Smooth muscle cell (in vitro differentiated cells): ENCODE data around the gene MKNK1. TPM values are rescaled to one million over a fixed set of nuclear protein-coding genes. Genes with fewer than 3 reads are reported as not detected.

Source experiments
- DNase-seq: peaks from one replicate; lab custom pipeline; 2025; ENCODE audit not compliant: unreplicated experiment; lab: John Stamatoyannopoulos, UW
- H2AFZ ChIP-seq: fragments of 200-600 bp; sonication (generic); 2 replicates; pipeline ENCODE4 v1.6.0; 2016; ENCODE audit warnings: antibody characterized with exemption, low read depth, mild to moderate bottlenecking
- H3F3A ChIP-seq: fragments of 200-600 bp; sonication (generic); 2 replicates; pipeline ENCODE4 v1.6.0; 2017; ENCODE audit warnings: antibody characterized with exemption, low read depth
- H3K27ac ChIP-seq: fragments of 200-600 bp; sonication (generic); 2 replicates; pipeline ENCODE4 v1.5.1; 2016; ENCODE audit warnings: low read depth, mild to moderate bottlenecking
- H3K27me3 ChIP-seq: fragments of 200-600 bp; sonication (generic); 2 replicates; pipeline ENCODE4 v1.6.1; 2016; ENCODE audit warnings: low read depth, mild to moderate bottlenecking
- H3K36me3 ChIP-seq: fragments of 200-600 bp; sonication (generic); 2 replicates; pipeline ENCODE4 v1.5.1; 2016; ENCODE audit warnings: low read depth
- H3K4me1 ChIP-seq: fragments of 200-600 bp; sonication (generic); 2 replicates; pipeline ENCODE4 v1.5.1; 2016; ENCODE audit warnings: low read depth
- H3K4me2 ChIP-seq: fragments of 200-600 bp; sonication (generic); 2 replicates; pipeline ENCODE4 v1.6.0; 2016; ENCODE audit warnings: mild to moderate bottlenecking
- H3K4me3 ChIP-seq: fragments of 200-600 bp; sonication (generic); 2 replicates; pipeline ENCODE4 v1.5.1; 2016; ENCODE audit warnings: mild to moderate bottlenecking
- H3K79me2 ChIP-seq: fragments of 200-600 bp; sonication (generic); 2 replicates; pipeline ENCODE4 v1.6.0; 2016; ENCODE audit warnings: low read depth, mild to moderate bottlenecking
- H3K9ac ChIP-seq: fragments of 200-600 bp; sonication (generic); 2 replicates; pipeline ENCODE4 v1.6.0; 2016; ENCODE audit warnings: low read depth
- H3K9me3 ChIP-seq: fragments of 200-600 bp; sonication (generic); replicated peaks from 2 replicates; pipeline ENCODE4 v1.5.1; 2016; ENCODE audit warnings: low read depth
- H4K20me1 ChIP-seq: fragments of 200-600 bp; sonication (generic); 2 replicates; pipeline ENCODE4 v1.6.0; 2016; ENCODE audit warnings: low read depth
- WGBS: methylation state at CpG from one replicate; pipeline ENCODE4 v1.1.7; 2016; ENCODE audit warnings: low lambda C conversion rate; 5-methylcytosine and 5-hydroxymethylcytosine counted together
- polyA plus RNA-seq: library from polyadenylated mRNA; unstranded; fragments of >200 nt; fragmentation: Nextera tagmentation; extraction: Ambion mirVana; gene quantifications from 2 replicates; pipeline ENCODE4 v1.2.1, GENCODE V29; 2016
- total RNA-seq: library from RNA; depleted of rRNA; stranded (reverse); fragments of >200 nt; gene quantifications from 2 replicates; pipeline ENCODE4 v1.2.3, GENCODE V29; 2014
- TF ChIP-seq, protein P1 (sequence below): fragments of 200-600 bp; sonication (generic); IDR thresholded peaks from 2 replicates; pipeline ENCODE4 v1.5.1; 2017; ENCODE audit warnings: borderline replicate concordance, mild to moderate bottlenecking, antibody characterized with exemption; ENCODE audit not compliant: insufficient read depth, poor library complexity, severe bottlenecking

Gene MKNK1
- total and polyA plus RNA-seq, 2 experiments from 2014 or later = 11.7 to 18.7 TPM

DNA sequence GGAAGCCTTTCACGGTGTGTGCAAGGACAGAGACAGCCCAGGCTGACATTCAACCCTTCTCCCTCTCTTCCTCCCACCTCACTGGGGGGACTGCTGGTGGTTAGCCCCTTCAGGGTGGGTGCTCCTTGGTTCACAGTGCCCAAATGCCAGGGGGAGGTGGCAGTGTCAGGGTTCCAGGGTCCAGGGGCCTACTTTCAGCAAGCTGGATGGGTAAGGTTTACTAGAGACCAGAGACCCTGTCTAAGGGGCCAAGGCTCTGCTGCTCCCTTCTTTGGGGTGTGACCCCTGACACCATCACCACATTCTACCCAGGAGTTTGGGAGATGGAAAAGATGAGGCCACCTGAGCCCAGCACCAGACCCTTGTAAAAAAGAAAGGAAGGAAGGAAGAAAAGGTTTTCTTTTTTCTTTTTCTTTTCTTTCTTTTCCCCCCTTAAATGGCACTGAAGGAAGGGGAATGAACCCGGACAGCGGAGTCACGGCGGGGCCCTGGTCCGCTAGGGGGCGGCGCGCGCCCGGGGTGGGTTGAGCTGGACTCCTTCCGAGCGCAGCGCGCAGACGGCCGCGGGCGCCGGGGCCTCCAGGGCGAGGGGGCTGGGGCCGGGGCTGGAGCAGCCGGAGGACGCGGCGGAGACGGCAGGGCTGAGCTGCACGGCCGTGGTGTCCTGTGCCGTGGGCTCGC is 71.4 kb downstream of the MKNK1 start:
- peaks cover 78% of the 10 kb centered on the region for H3K27me3 ChIP-seq
- TF ChIP-seq, protein P1, sequence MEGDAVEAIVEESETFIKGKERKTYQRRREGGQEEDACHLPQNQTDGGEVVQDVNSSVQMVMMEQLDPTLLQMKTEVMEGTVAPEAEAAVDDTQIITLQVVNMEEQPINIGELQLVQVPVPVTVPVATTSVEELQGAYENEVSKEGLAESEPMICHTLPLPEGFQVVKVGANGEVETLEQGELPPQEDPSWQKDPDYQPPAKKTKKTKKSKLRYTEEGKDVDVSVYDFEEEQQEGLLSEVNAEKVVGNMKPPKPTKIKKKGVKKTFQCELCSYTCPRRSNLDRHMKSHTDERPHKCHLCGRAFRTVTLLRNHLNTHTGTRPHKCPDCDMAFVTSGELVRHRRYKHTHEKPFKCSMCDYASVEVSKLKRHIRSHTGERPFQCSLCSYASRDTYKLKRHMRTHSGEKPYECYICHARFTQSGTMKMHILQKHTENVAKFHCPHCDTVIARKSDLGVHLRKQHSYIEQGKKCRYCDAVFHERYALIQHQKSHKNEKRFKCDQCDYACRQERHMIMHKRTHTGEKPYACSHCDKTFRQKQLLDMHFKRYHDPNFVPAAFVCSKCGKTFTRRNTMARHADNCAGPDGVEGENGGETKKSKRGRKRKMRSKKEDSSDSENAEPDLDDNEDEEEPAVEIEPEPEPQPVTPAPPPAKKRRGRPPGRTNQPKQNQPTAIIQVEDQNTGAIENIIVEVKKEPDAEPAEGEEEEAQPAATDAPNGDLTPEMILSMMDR = peak; percentile 60

DNA sequence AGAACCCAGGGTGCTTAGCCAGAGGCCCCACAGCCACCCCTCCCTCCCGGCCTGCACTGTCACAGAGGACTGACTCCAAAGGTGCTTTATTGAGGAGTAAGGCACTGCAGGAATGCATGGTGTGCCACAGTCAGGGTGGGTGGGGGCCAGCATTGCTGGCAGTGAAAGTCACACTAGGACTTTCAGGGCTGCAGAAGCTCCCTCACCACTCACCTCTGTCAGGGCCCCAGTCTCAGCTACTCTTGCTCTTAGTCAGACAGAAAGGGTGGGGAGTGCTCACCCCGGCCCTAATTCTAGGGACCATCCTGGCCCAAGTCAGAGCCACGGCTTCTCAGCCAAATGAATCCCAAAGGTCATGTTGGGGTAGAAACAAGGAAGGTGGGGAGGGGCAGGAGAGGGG is 72.0 kb downstream of the MKNK1 start:
- TF ChIP-seq, protein P1 = no peak

More for the DNA sequence above, 71.4 kb downstream of the MKNK1 start:
- peak overlapping the region; percentile 38 for H3K4me3 ChIP-seq
- peak overlapping the region; percentile 82 for H3K4me2 ChIP-seq
- DNase-seq = peak; percentile 35
- no peaks in the 10 kb centered on the region for H4K20me1 ChIP-seq
- no peaks in the 10 kb centered on the region for H3K4me1 ChIP-seq
- H2AFZ ChIP-seq = no peak overlapping the region
- no peaks in the 10 kb centered on the region for H3F3A ChIP-seq
- no peaks in the 10 kb centered on the region for H3K36me3 ChIP-seq
- H3K27ac ChIP-seq = no peak overlapping the region
- H3K9ac ChIP-seq = no peak overlapping the region
- H3K79me2 ChIP-seq = no peaks in the 10 kb centered on the region
- WGBS = under 1% methylated on average over 29 of the region's 31 CpGs
- H3K9me3 ChIP-seq = no peaks in the 10 kb centered on the region

GRCh38 chr1:46530791-46531409 is 73.2 kb downstream of the MKNK1 start:
- Histone ChIP-seq H3K27ac (no peak overlapping the region), H3K36me3 (no peaks in the 10 kb centered on the region), H3K4me2 (no peak overlapping the region), H3K79me2 (no peaks in the 10 kb centered on the region), H3F3A (no peaks in the 10 kb centered on the region), H3K9me3 (no peaks in the 10 kb centered on the region), H4K20me1 (no peaks in the 10 kb centered on the region), H2AFZ (no peak overlapping the region), H3K27me3 (peaks cover 88% of the 10 kb centered on the region), H3K4me1 (peaks cover 10% of the 10 kb centered on the region), H3K4me3 (no peak overlapping the region), H3K9ac (no peak overlapping the region)
- 46% methylated on average over 6 of the region's 6 CpGs for WGBS
- DNase-seq = no peak
- TF ChIP-seq, protein P1 = peak; percentile 15

More for the DNA sequence above, 72.0 kb downstream of the MKNK1 start:
- Histone ChIP-seq H3K4me1 (peaks cover 1% of the 10 kb centered on the region), H3K9me3 (no peaks in the 10 kb centered on the region), H3K9ac (no peak overlapping the region), H3K79me2 (no peaks in the 10 kb centered on the region), H3K36me3 (no peaks in the 10 kb centered on the region), H2AFZ (no peak overlapping the region), H3F3A (no peaks in the 10 kb centered on the region), H3K27me3 (peaks cover 78% of the 10 kb centered on the region), H3K27ac (no peak overlapping the region), H4K20me1 (no peaks in the 10 kb centered on the region), H3K4me3 (no peak overlapping the region), H3K4me2 (no peak overlapping the region)
- no peak for DNase-seq
- WGBS = 75% methylated on average over 3 of the region's 3 CpGs
